Measurements from ENCODE around the gene IL17D.

- TF ChIP-seq ARNTL (CRISPR knock-in tag; IDR thresholded peaks at IDR 0.05; ENCODE audit: borderline replicate concordance, low read depth) (no peak), ZFP3 (CRISPR knock-in tag; IDR thresholded peaks at IDR 0.05) (no peak), CREB5 (CRISPR knock-in tag; IDR thresholded peaks at IDR 0.05; ENCODE audit: low read depth) (no peak), GLIS3 (CRISPR knock-in tag; IDR thresholded peaks at IDR 0.05) (no peak), ZNF70 (CRISPR knock-in tag; IDR thresholded peaks at IDR 0.05) (no peak), RARB (CRISPR knock-in tag; IDR thresholded peaks at IDR 0.05) (no peak), PATZ1 (CRISPR knock-in tag; IDR thresholded peaks at IDR 0.05; ENCODE audit: borderline replicate concordance) (no peak)
Measured at GRCh38 chr13:20679879-20680278, 23.6 kb upstream of the IL17D start.
